GM23248 (cell line): ENCODE results near the gene MS4A4E.

Experiments used
- EZH2 ChIP-seq: fragments of 200-600 bp; sonication (generic); IDR thresholded peaks from 2 replicates; pipeline ENCODE4 v1.6.1; 2018; ENCODE audit warnings: antibody characterized with exemption, mild to moderate bottlenecking; ENCODE audit not compliant: insufficient read depth, poor library complexity, severe bottlenecking
- EZH2phosphoT487 ChIP-seq: fragments of 200-600 bp; sonication (generic); IDR thresholded peaks from 2 replicates; pipeline ENCODE4 v1.6.1; 2018; ENCODE audit warnings: antibody characterized with exemption, moderate library complexity, mild to moderate bottlenecking, low read depth; ENCODE audit not compliant: insufficient read depth

- TF ChIP-seq EZH2 (no peak), EZH2phosphoT487 (no peak)
Measured at GRCh38 chr11:60172011-60172410, 70.9 kb downstream of the MS4A4E start.
